Smooth muscle cell (in vitro differentiated cells): Measurements from ENCODE around the gene SPC25. TPM values are rescaled to one million over a fixed set of nuclear protein-coding genes. Genes with fewer than 3 reads are reported as not detected.

ENCODE experiments used
- DNase-seq: peaks from one replicate; lab custom pipeline; 2025; ENCODE audit not compliant: unreplicated experiment; lab: John Stamatoyannopoulos, UW
- H2AFZ ChIP-seq: fragments of 200-600 bp; sonication (generic); 2 replicates; pipeline ENCODE4 v1.6.0; 2016; ENCODE audit warnings: antibody characterized with exemption, low read depth, mild to moderate bottlenecking
- H3F3A ChIP-seq: fragments of 200-600 bp; sonication (generic); 2 replicates; pipeline ENCODE4 v1.6.0; 2017; ENCODE audit warnings: antibody characterized with exemption, low read depth
- H3K27ac ChIP-seq: fragments of 200-600 bp; sonication (generic); 2 replicates; pipeline ENCODE4 v1.5.1; 2016; ENCODE audit warnings: low read depth, mild to moderate bottlenecking
- H3K27me3 ChIP-seq: fragments of 200-600 bp; sonication (generic); 2 replicates; pipeline ENCODE4 v1.6.1; 2016; ENCODE audit warnings: low read depth, mild to moderate bottlenecking
- H3K36me3 ChIP-seq: fragments of 200-600 bp; sonication (generic); 2 replicates; pipeline ENCODE4 v1.5.1; 2016; ENCODE audit warnings: low read depth
- H3K4me1 ChIP-seq: fragments of 200-600 bp; sonication (generic); 2 replicates; pipeline ENCODE4 v1.5.1; 2016; ENCODE audit warnings: low read depth
- H3K4me2 ChIP-seq: fragments of 200-600 bp; sonication (generic); 2 replicates; pipeline ENCODE4 v1.6.0; 2016; ENCODE audit warnings: mild to moderate bottlenecking
- H3K4me3 ChIP-seq: fragments of 200-600 bp; sonication (generic); 2 replicates; pipeline ENCODE4 v1.5.1; 2016; ENCODE audit warnings: mild to moderate bottlenecking
- H3K79me2 ChIP-seq: fragments of 200-600 bp; sonication (generic); 2 replicates; pipeline ENCODE4 v1.6.0; 2016; ENCODE audit warnings: low read depth, mild to moderate bottlenecking
- H3K9ac ChIP-seq: fragments of 200-600 bp; sonication (generic); 2 replicates; pipeline ENCODE4 v1.6.0; 2016; ENCODE audit warnings: low read depth
- H3K9me3 ChIP-seq: fragments of 200-600 bp; sonication (generic); replicated peaks from 2 replicates; pipeline ENCODE4 v1.5.1; 2016; ENCODE audit warnings: low read depth
- H4K20me1 ChIP-seq: fragments of 200-600 bp; sonication (generic); 2 replicates; pipeline ENCODE4 v1.6.0; 2016; ENCODE audit warnings: low read depth
- WGBS: methylation state at CpG from one replicate; pipeline ENCODE4 v1.1.7; 2016; ENCODE audit warnings: low lambda C conversion rate; 5-methylcytosine and 5-hydroxymethylcytosine counted together
- polyA plus RNA-seq: library from polyadenylated mRNA; unstranded; fragments of >200 nt; fragmentation: Nextera tagmentation; extraction: Ambion mirVana; gene quantifications from 2 replicates; pipeline ENCODE4 v1.2.1, GENCODE V29; 2016
- total RNA-seq: library from RNA; depleted of rRNA; stranded (reverse); fragments of >200 nt; gene quantifications from 2 replicates; pipeline ENCODE4 v1.2.3, GENCODE V29; 2014
- TF ChIP-seq, protein P1 (sequence below): fragments of 200-600 bp; sonication (generic); IDR thresholded peaks from 2 replicates; pipeline ENCODE4 v1.5.1; 2017; ENCODE audit warnings: borderline replicate concordance, mild to moderate bottlenecking, antibody characterized with exemption; ENCODE audit not compliant: insufficient read depth, poor library complexity, severe bottlenecking

The SPC25 gene
- total and polyA plus RNA-seq, 2 experiments from 2014 or later: 3.1 to 7.7 TPM

DNA sequence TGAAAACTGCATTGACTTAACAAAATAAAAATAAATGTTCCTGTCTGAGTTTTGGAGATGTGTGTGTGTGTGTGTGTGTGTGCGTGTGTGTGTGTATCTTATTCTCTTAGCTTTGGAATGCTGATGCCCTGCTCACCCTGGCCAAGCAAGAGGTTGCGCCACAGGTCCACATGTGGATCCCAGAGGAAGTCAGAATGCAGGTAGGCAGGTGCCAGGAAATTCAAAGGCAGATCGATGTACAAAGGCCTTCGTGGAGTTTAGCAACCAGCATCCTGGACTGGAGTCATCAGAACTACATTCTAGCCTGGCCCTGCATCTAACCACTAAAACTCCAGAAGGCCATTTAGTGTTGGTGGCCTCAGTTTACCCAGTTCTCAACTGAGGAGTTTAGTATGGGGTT lies 23.3 kb upstream of the SPC25 start:
- H3K27ac ChIP-seq: no peak overlapping the region
- no peak overlapping the region for H3K4me2 ChIP-seq
- H3K36me3 ChIP-seq: no peaks in the 10 kb centered on the region
- no peaks in the 10 kb centered on the region for H3K79me2 ChIP-seq
- no peaks in the 10 kb centered on the region for H3K9me3 ChIP-seq
- H3K9ac ChIP-seq: no peak overlapping the region
- no peaks in the 10 kb centered on the region for H3F3A ChIP-seq
- no peak overlapping the region for H2AFZ ChIP-seq
- peaks cover 19% of the 10 kb centered on the region for H3K27me3 ChIP-seq
- 95% methylated on average over 4 of the region's 4 CpGs for WGBS
- TF ChIP-seq, protein P1, sequence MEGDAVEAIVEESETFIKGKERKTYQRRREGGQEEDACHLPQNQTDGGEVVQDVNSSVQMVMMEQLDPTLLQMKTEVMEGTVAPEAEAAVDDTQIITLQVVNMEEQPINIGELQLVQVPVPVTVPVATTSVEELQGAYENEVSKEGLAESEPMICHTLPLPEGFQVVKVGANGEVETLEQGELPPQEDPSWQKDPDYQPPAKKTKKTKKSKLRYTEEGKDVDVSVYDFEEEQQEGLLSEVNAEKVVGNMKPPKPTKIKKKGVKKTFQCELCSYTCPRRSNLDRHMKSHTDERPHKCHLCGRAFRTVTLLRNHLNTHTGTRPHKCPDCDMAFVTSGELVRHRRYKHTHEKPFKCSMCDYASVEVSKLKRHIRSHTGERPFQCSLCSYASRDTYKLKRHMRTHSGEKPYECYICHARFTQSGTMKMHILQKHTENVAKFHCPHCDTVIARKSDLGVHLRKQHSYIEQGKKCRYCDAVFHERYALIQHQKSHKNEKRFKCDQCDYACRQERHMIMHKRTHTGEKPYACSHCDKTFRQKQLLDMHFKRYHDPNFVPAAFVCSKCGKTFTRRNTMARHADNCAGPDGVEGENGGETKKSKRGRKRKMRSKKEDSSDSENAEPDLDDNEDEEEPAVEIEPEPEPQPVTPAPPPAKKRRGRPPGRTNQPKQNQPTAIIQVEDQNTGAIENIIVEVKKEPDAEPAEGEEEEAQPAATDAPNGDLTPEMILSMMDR: no peak
- no peak for DNase-seq
- H4K20me1 ChIP-seq: no peaks in the 10 kb centered on the region
- H3K4me1 ChIP-seq: peaks cover 4% of the 10 kb centered on the region
- H3K4me3 ChIP-seq: no peak overlapping the region

DNA sequence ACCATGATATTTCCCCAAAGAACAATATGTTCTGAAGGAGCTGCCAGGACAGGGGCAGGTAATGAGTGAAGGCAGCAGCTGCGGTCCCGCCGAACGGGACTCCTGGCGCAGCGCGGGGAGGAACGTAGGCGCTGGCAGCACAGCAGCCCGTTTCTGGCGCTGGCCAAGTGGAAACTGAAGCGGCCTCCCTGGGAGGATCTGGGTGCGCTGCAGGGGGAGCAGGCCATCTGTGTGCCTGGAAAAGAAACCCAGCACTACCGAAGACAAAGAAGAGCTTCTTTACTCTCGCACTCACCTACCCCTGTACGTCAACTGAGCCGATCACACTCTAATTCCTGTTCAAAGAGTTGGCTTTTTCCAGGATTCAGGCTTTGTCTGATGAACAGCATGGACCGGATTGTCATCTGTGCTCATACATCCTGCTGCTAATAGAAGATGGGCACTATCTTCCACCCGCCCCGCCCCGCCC lies 22.7 kb upstream of the SPC25 start:
- Histone ChIP-seq H3K9me3 (no peaks in the 10 kb centered on the region), H3K4me2 (peak overlapping the region; percentile 84), H4K20me1 (no peaks in the 10 kb centered on the region), H3K36me3 (no peaks in the 10 kb centered on the region), H3K4me3 (peak overlapping the region; percentile 36), H3K79me2 (no peaks in the 10 kb centered on the region), H3K4me1 (peaks cover 4% of the 10 kb centered on the region), H3K27ac (no peak overlapping the region), H2AFZ (peak overlapping the region; percentile 69), H3F3A (no peaks in the 10 kb centered on the region), H3K9ac (no peak overlapping the region), H3K27me3 (peaks cover 19% of the 10 kb centered on the region)
- WGBS: 20% methylated on average over 21 of the region's 21 CpGs
- TF ChIP-seq, protein P1: no peak
- no peak for DNase-seq

DNA sequence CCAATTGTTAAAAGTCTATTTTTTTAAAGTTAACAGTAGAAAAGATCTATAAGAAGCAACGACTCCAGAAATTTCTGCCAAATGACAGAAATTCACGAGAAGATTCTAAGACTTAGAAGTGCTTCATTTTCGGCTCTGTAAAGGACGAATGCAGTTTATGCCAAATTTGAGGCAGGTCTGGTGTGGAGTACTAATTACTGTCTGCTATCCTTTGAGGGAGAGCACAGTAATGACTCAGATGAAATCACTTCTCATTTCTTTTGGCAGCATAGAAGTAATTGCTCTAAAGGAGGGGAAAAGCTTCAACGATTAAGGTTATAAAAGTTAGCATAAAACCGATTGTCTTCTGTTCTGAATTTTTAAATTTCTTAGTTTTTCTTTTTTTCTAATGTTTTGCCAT lies 22.2 kb upstream of the SPC25 start:
- TF ChIP-seq, protein P1: no peak
- H3K4me1 ChIP-seq: peaks cover 4% of the 10 kb centered on the region
- peak overlapping the region; percentile 84 for H3K4me2 ChIP-seq
- H3K79me2 ChIP-seq: no peaks in the 10 kb centered on the region
- H3K9me3 ChIP-seq: no peaks in the 10 kb centered on the region
- H2AFZ ChIP-seq: peak overlapping the region; percentile 69
- no peak for DNase-seq
- H3K9ac ChIP-seq: no peak overlapping the region
- H3K27me3 ChIP-seq: peaks cover 19% of the 10 kb centered on the region
- 66% methylated on average over 6 of the region's 6 CpGs for WGBS
- no peaks in the 10 kb centered on the region for H3K36me3 ChIP-seq
- H3F3A ChIP-seq: no peaks in the 10 kb centered on the region
- H3K27ac ChIP-seq: no peak overlapping the region
- peak overlapping the region; percentile 36 for H3K4me3 ChIP-seq
- H4K20me1 ChIP-seq: no peaks in the 10 kb centered on the region

DNA sequence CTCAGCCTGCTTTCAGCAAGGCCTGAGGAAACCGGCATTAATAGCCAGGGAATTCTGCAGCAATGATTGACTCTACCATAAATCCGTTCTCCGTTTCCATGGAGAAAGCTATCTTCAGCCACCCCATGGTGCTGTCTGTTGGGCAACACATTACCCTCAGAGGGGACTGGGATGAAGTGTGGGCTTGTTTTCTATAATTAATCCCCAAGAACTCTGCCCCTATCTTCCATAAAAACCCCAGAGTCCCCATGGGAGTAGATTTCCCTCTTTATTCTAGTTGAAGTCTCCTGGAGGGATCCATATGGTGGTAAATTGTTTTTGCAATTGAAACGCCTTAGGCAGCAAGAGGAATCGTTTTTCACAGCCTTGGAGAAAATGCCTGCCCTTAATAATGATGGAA lies 20.1 kb upstream of the SPC25 start:
- Histone ChIP-seq H3K27ac (no peak overlapping the region), H4K20me1 (no peaks in the 10 kb centered on the region), H3K36me3 (no peaks in the 10 kb centered on the region), H2AFZ (no peak overlapping the region), H3K27me3 (peaks cover 19% of the 10 kb centered on the region), H3K4me3 (no peak overlapping the region), H3F3A (no peaks in the 10 kb centered on the region), H3K4me2 (no peak overlapping the region), H3K9ac (no peak overlapping the region), H3K79me2 (no peaks in the 10 kb centered on the region), H3K9me3 (no peaks in the 10 kb centered on the region), H3K4me1 (peaks cover 4% of the 10 kb centered on the region)
- TF ChIP-seq, protein P1: no peak
- DNase-seq: no peak
- WGBS: 85% methylated on average over 5 of the region's 5 CpGs
